HepG2 (cell line): ENCODE measurements around the gene FNDC10. TPM values are rescaled to one million over a fixed set of nuclear protein-coding genes. Genes with fewer than 3 reads are reported as not detected.

Experiments
- ARNT2 ChIP-seq: sonication (generic); formaldehyde crosslinking; IDR thresholded peaks from 2 replicates; pipeline ENCODE4 v1.8.0; 2022; ENCODE audit warnings: mild to moderate bottlenecking, low read depth, missing genetic modification reagents, moderate library complexity
- ATF4 ChIP-seq, 2 experiments: fragments of 450-650 bp in 1 of 2; sonication (generic) in 1 of 2; formaldehyde crosslinking; IDR thresholded peaks; 2 replicates each; pipeline versions ENCODE4 v1.5.0 to v1.8.0; 2020 to 2022; ENCODE audit warnings: mild to moderate bottlenecking in 1 of 2, missing genetic modification reagents in 1 of 2
- CEBPG ChIP-seq: IDR thresholded peaks from 2 replicates; pipeline ENCODE4 v1.6.1; 2016
- EHMT2 ChIP-seq: fragments of 200-600 bp; sonication (generic); IDR thresholded peaks from 2 replicates; pipeline ENCODE4 v1.7.0; 2017; ENCODE audit warnings: antibody characterized with exemption, low read depth, low read length, borderline replicate concordance
- LBX2 ChIP-seq: sonication (generic); formaldehyde crosslinking; IDR thresholded peaks from 2 replicates; pipeline ENCODE4 v1.5.0; 2020; ENCODE audit warnings: missing genetic modification reagents, mild to moderate bottlenecking, borderline replicate concordance
- MAFG ChIP-seq: sonication (generic); formaldehyde crosslinking; IDR thresholded peaks from 2 replicates; pipeline ENCODE4 v1.5.1; 2020; ENCODE audit warnings: mild to moderate bottlenecking, missing genetic modification reagents
- MXD3 ChIP-seq: IDR thresholded peaks from 2 replicates; pipeline ENCODE4 v1.6.1; 2016; ENCODE audit warnings: mild to moderate bottlenecking, missing biosample characterization, missing genetic modification reagents
- NFKBIZ ChIP-seq: IDR thresholded peaks from 2 replicates; pipeline ENCODE4 v1.6.1; 2018; ENCODE audit warnings: missing genetic modification reagents, missing compliant biosample characterization
- NRL ChIP-seq: sonication (generic); formaldehyde crosslinking; IDR thresholded peaks from 2 replicates; pipeline ENCODE4 v1.5.0; 2020; ENCODE audit warnings: missing genetic modification reagents, mild to moderate bottlenecking, moderate library complexity, borderline replicate concordance
- PHF20 ChIP-seq: sonication (generic); formaldehyde crosslinking; IDR thresholded peaks from 2 replicates; pipeline ENCODE4 v1.5.0; 2020; ENCODE audit warnings: mild to moderate bottlenecking, missing genetic modification reagents
- POLR2A ChIP-seq, 2 experiments: IDR thresholded peaks; 2 replicates each; pipeline ENCODE4 v1.6.1; 2011; ENCODE audit warnings: low read depth in 2 of 2, low read length in 2 of 2, mild to moderate bottlenecking in 1 of 2, moderate library complexity in 1 of 2; ENCODE audit not compliant: insufficient read depth in 1 of 2
- REL ChIP-seq: sonication (generic); formaldehyde crosslinking; conservative IDR thresholded peaks from 2 replicates; pipeline ENCODE4 v1.8.0; 2022; ENCODE audit warnings: mild to moderate bottlenecking, missing genetic modification reagents, moderate library complexity
- RFX3 ChIP-seq: IDR thresholded peaks from 2 replicates; pipeline ENCODE4 v1.6.1; 2016; ENCODE audit warnings: missing biosample characterization, missing genetic modification reagents
- SKI ChIP-seq: fragments of 450-650 bp; IDR thresholded peaks from one replicate; pipeline ENCODE4 v1.6.1; 2018; ENCODE audit warnings: mild to moderate bottlenecking; ENCODE audit not compliant: partially characterized antibody
- TMF1 ChIP-seq: sonication (generic); formaldehyde crosslinking; IDR thresholded peaks from 2 replicates; pipeline ENCODE4 v1.8.1; 2022; ENCODE audit warnings: low read depth, missing genetic modification reagents
- XBP1 ChIP-seq: sonication (generic); formaldehyde crosslinking; IDR thresholded peaks from 2 replicates; pipeline ENCODE4 v1.5.0; 2020; ENCODE audit warnings: missing genetic modification reagents
- ZBTB21 ChIP-seq: sonication (generic); formaldehyde crosslinking; IDR thresholded peaks from 2 replicates; pipeline ENCODE4 v1.4.0; 2020; ENCODE audit warnings: missing genetic modification reagents
- ZBTB34 ChIP-seq: sonication (generic); formaldehyde crosslinking; IDR thresholded peaks from 2 replicates; pipeline ENCODE4 v1.8.0; 2022; ENCODE audit warnings: mild to moderate bottlenecking, missing genetic modification reagents
- ZFY ChIP-seq: sonication (generic); formaldehyde crosslinking; IDR thresholded peaks from 2 replicates; pipeline ENCODE4 v1.4.0; 2020; ENCODE audit warnings: missing genetic modification reagents
- ZNF432 ChIP-seq: sonication (generic); formaldehyde crosslinking; IDR thresholded peaks from 2 replicates; pipeline ENCODE4 v1.5.0; 2020; ENCODE audit warnings: missing genetic modification reagents, mild to moderate bottlenecking, borderline replicate concordance
- ZNF484 ChIP-seq: sonication (generic); formaldehyde crosslinking; IDR thresholded peaks from 2 replicates; pipeline ENCODE4 v1.5.1; 2020; ENCODE audit warnings: mild to moderate bottlenecking, low read depth, missing genetic modification reagents, borderline replicate concordance
- ZNF552 ChIP-seq: sonication (generic); formaldehyde crosslinking; IDR thresholded peaks from 2 replicates; pipeline ENCODE4 v1.9.0; 2022; ENCODE audit warnings: missing genetic modification reagents, mild to moderate bottlenecking, borderline replicate concordance
- ZNF672 ChIP-seq: sonication (generic); formaldehyde crosslinking; IDR thresholded peaks from 2 replicates; pipeline ENCODE4 v1.8.1; 2022; ENCODE audit warnings: missing genetic modification reagents
- ZNF674 ChIP-seq: sonication (generic); formaldehyde crosslinking; IDR thresholded peaks from 2 replicates; pipeline ENCODE4 v1.5.0; 2020; ENCODE audit warnings: low read depth, mild to moderate bottlenecking, missing genetic modification reagents
- polyA plus RNA-seq, 8 experiments: library from polyadenylated mRNA; depleted of rRNA in 3 of 8; stranded (reverse) in 7 of 8; unstranded in 1 of 8; fragments of >200 nt; fragmentation: Illumina TruSeq in 4 of 8; extraction: Trizol in 4 of 8; gene quantifications; 2 replicates each; pipeline versions ENCODE4 v1.2.1 to v1.2.3, GENCODE V29; 2011 to 2016; ENCODE audit warnings: low read depth in 4 of 8, missing spikeins in 1 of 8, mixed read lengths in 1 of 8; ENCODE audit not compliant: insufficient read depth in 1 of 8
- total RNA-seq, 5 experiments: library from RNA; depleted of rRNA; stranded (reverse); fragments of >200 nt; fragmentation: Illumina TruSeq; extraction: Trizol; gene quantifications; 2 replicates each; pipeline ENCODE4 v1.2.3, GENCODE V29; 2016; ENCODE audit warnings: low read depth in 1 of 5
- TF ChIP-seq, protein P1 (sequence below): IDR thresholded peaks from 2 replicates; pipeline ENCODE4 v1.4.0; 2020; ENCODE audit warnings: mild to moderate bottlenecking, missing genetic modification reagents

FNDC10 gene
- total and polyA plus RNA-seq, 2 of the 13 experiments (the other 11 are each of a cell fraction or from before 2014, with no cell fraction given) = 2.2 to 2.5 TPM

DNA sequence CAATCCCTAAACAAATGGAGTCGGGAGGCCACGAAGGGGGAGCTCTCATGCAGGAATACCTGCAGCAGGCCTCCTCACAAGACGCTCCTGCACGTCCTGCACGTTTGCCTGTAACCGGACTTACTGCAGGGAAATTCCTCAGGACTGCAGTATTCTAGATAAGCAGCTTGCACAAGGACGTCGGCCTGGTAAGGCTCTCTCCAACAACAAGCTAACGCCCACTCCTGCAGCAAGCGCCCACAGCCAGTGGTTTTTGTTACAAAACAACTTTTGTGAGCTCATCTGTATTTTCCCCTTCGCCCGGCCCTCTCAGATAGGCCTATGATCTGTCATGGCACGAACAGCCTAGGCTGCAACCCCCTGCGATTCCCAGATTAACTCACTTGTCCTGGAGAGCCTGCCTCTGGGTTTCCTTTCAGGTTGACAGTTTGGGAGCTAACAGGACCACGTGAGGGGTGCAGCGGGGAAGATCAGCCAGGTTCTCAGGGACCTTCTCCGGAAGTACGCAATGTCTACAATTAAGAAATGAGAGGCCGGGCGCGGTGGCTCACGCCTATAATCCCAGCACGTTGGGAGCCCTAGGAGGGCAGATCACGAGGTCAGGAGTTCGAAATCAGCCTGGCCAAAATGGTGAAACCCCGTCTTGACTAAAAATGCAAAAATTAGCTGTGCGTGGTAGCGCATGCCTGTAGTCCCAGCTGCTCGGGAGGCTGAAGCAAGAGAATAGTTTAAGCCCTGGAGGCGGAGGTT, 14.4 kb upstream of the FNDC10 start (continued):
- no peak for TF ChIP-seq MXD3
- TF ChIP-seq TMF1 = no peak
- peak; percentile 78 for TF ChIP-seq ZBTB21
- no peak for TF ChIP-seq LBX2
- TF ChIP-seq MAFG = no peak
- no peak for TF ChIP-seq ZNF552 (CRISPR knock-in tag)
- no peak for TF ChIP-seq ATF4 (CRISPR knock-in tag; IDR thresholded peaks at IDR 0.05)
- no peak for TF ChIP-seq SKI
- TF ChIP-seq REL (CRISPR knock-in tag) = no peak
- no peak for TF ChIP-seq EHMT2
- no peak for TF ChIP-seq ZBTB34
- TF ChIP-seq, protein P1, sequence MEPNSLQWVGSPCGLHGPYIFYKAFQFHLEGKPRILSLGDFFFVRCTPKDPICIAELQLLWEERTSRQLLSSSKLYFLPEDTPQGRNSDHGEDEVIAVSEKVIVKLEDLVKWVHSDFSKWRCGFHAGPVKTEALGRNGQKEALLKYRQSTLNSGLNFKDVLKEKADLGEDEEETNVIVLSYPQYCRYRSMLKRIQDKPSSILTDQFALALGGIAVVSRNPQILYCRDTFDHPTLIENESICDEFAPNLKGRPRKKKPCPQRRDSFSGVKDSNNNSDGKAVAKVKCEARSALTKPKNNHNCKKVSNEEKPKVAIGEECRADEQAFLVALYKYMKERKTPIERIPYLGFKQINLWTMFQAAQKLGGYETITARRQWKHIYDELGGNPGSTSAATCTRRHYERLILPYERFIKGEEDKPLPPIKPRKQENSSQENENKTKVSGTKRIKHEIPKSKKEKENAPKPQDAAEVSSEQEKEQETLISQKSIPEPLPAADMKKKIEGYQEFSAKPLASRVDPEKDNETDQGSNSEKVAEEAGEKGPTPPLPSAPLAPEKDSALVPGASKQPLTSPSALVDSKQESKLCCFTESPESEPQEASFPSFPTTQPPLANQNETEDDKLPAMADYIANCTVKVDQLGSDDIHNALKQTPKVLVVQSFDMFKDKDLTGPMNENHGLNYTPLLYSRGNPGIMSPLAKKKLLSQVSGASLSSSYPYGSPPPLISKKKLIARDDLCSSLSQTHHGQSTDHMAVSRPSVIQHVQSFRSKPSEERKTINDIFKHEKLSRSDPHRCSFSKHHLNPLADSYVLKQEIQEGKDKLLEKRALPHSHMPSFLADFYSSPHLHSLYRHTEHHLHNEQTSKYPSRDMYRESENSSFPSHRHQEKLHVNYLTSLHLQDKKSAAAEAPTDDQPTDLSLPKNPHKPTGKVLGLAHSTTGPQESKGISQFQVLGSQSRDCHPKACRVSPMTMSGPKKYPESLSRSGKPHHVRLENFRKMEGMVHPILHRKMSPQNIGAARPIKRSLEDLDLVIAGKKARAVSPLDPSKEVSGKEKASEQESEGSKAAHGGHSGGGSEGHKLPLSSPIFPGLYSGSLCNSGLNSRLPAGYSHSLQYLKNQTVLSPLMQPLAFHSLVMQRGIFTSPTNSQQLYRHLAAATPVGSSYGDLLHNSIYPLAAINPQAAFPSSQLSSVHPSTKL (CRISPR knock-in tag) = no peak
- TF ChIP-seq ZNF674 (CRISPR knock-in tag) = no peak
- no peak for TF ChIP-seq PHF20 (CRISPR knock-in tag)
- no peak for TF ChIP-seq POLR2A (IDR thresholded peaks at IDR 0.05; ENCODE audit: insufficient read depth in 1 of 2, low read depth in 2 of 2, low read length in 2 of 2)
- no peak for TF ChIP-seq ZNF484 (CRISPR knock-in tag)
- no peak for TF ChIP-seq ARNT2 (CRISPR knock-in tag)
- TF ChIP-seq ZNF672 (CRISPR knock-in tag) = no peak
- TF ChIP-seq CEBPG = 0 out of 2 replicates have a peak, but pooled peaks have one; percentile 21
- peak; percentile 34; the same call in 1 of the 2 replicates for TF ChIP-seq ZFY
- TF ChIP-seq RFX3 (CRISPR knock-in tag) = no peak
- no peak for TF ChIP-seq XBP1 (CRISPR knock-in tag)
- TF ChIP-seq NFKBIZ (CRISPR knock-in tag) = no peak
- no peak for TF ChIP-seq ZNF432 (CRISPR knock-in tag)
- TF ChIP-seq NRL = 0 out of 2 replicates have a peak, but pooled peaks have one; percentile 9
